Right renal cortex interstitium (tissue), 3 donors: Measurements from ENCODE around the gene MARCKSL1. TPM values are rescaled to one million over a fixed set of nuclear protein-coding genes. Genes with fewer than 3 reads are reported as not detected.
A peak's percentile ranks its signal among the peaks of the same experiment; 100 is the strongest.
"Not testable (repeated sequence)": the region's sequence is repeated elsewhere in the genome, so short reads cannot be mapped to it uniquely, and the experiment has no call there.

Experiments
- DNase-seq, 3 donors: peaks; one replicate each; pipeline ENCODE4 v3.0.0-alpha.2; 2013; ENCODE audit warnings: low read depth in 3 of 3, low spot score in 2 of 3
- polyA plus RNA-seq, 3 donors: library from polyadenylated mRNA; unstranded; fragments of 120-200 nt; gene quantifications; one replicate each; pipeline ENCODE4 v1.2.1, GENCODE V29; 2013; ENCODE audit not compliant: insufficient read length in 3 of 3

MARCKSL1 gene, protein sequence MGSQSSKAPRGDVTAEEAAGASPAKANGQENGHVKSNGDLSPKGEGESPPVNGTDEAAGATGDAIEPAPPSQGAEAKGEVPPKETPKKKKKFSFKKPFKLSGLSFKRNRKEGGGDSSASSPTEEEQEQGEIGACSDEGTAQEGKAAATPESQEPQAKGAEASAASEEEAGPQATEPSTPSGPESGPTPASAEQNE
- 100 to 1,000 TPM; 391 to 445 (median 436) TPM for polyA plus RNA-seq

DNA sequence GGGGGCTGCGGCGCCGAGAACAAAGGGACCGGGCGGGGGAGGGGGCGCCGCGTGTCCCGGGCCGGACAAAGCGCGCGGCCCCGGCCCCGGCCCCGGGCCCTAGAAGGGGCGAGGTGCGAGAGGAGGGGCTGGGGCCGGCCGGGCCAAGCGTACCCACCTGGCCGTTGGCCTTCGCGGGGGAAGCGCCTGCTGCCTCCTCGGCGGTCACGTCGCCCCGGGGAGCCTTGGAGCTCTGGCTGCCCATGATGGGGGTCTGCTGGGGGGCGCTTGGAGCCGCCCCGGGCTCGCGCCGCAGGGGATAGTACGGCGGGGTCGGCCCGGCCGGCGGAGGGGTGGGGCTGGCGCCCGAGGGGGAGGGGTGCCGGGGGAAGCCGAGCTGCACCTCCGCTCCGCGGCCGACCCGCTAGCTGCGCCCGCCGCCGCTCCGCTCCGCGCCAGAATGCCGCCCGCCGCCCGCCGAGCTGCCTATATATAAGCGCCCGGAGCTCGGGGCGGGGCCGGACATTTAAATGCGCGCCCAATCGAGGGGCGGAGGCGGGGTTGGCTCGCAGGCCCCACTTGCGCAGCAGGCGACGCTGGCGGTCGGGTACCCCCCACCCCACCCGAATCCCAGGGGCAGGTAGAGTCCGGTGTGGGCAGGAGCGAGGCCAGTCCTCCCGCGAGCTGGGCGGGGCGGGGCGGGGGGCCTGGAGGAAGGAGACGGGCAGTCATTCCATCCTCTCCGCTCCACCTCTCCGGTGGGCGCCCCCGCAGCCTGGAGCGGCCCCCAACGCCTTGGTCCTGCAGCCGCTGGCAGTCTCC is at the start of gene MARCKSL1:
MARCKSL1 (minus strand) TSS at position 444 of the 801 bp plus-strand sequence; CDS start at position 244, 200 bp downstream.
- peak in 2 of 3 donors; percentile 65 to 66 for DNase-seq

DNA sequence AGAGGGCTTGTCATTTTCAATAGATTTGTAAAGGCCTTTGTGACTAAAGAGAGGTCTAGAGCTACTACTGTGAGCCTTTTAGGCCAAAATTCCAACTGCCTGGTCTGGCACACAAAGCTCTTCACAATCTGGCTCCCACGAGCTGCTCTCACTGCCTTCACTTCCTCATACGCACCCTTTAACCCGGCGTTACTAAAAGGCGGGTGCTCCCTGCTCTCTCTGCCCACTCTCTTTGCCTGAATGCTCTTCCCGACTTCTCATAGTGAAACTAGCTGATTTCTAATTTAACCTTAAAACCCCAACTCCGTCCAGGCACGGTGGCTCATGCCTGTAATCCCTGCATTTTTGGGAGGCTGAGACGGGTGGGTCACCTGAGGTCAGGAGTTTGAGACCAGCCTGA is 44.0 kb upstream of the MARCKSL1 start:
- DNase-seq: no peak

DNA sequence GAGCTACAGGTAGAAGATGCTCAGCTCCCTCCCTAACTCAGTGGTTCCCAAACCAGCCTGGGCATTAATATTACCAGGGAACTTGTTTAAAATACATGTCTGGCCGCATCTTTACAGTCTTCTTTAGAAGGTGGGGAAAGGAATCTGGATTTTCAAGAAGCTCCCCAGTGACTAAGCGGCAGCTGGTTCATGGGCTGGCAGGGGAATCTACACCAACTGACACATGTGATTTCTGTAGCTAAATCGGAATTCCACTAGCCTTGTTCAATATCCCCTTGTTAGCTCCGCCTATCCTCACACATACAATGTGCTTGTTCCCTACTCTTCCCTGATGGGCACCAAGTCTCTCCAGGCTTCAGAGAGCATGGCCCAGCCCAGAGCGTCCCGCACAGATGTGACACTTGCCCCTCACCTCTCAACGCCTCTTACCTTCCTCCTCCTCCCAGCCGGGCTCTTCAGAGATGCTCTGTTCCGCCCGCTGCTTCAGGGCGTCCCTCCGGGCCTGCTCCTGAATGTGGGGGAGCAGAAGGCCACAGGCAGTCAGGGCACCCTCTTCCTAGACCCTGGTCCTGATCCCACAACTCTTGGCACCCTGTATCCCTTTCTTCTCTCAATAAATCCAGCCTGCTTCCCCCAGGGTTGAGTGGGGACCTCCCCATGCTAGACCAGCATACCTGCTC is 41.6 kb upstream of the MARCKSL1 start:
- no peak for DNase-seq

DNA sequence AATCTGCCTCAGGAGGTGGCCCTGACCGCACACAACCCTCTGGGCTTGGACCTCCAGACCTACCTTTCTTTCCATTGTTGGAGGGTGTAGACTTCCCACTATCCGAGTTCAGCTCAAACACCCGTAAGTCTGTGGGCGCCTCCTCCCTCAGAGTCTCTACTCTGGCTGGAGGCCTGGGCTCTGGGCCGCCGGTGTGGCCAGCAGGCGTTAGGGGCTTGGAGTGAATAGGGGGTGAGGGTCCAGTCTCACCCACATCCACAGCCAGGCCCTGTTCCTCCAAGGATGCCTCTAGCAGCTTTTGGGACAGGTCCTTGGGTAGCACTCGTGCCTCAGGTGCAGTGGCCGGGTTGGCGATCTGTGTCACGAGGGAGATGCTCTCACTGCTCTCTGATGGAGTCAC is 40.2 kb upstream of the MARCKSL1 start:
- DNase-seq: no peak

DNA sequence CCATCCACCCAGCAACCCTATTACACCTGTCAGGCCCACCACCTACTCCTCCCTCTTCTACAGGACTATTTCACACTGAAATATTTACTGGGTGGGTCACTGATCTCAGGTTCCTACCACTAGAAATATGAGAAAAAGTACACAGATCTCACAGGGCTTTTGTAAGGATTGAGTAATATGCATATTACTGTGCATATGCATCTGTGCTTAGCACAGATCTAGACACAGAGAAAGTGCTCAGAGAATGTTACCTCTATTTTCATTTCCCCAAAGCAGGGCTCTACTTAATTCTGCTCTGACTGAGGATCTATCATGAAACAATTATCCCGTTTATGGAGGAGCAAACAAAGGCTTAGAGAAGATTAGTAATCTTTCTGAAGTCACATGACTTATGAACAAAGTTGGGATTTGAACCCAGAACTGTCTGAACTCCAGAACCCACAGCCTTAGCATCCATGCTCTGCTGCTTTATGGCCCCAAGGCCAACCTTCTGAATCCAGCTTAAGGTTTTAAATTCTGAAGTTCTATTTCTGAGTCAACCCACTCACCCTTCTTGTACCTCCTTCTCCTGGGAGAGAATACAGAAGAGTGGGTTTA is 38.1 kb upstream of the MARCKSL1 start:
- DNase-seq: no peak

DNA sequence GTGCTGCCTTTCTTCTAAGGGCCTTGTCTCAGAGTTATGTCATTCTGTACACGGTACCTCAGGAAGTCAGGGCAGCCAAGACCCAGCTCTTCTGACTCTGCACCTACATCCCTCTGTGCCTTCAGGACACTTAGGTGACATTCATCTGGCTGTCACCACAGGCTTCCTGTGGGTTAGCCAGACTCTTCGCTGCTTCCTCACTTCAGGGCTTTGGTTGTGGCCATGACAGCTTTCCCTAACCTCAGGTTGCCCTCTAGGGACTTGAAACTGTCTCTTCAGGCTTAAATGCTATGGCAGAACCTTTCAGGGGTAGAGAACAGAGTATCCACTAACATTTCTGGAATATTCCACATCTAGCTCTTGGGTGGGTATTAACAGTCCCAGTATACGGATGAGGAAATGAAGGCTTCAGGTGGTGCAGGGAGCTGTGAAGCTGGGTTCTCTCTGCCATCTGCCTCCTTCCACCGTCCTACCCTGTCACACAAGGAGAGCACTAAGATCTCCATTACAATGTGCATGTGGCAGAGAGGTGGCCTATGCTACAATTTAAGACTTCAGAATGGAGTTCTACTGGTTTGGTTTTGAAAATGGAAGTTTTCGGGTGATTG is 36.2 kb upstream of the MARCKSL1 start:
- DNase-seq: no peak

DNA sequence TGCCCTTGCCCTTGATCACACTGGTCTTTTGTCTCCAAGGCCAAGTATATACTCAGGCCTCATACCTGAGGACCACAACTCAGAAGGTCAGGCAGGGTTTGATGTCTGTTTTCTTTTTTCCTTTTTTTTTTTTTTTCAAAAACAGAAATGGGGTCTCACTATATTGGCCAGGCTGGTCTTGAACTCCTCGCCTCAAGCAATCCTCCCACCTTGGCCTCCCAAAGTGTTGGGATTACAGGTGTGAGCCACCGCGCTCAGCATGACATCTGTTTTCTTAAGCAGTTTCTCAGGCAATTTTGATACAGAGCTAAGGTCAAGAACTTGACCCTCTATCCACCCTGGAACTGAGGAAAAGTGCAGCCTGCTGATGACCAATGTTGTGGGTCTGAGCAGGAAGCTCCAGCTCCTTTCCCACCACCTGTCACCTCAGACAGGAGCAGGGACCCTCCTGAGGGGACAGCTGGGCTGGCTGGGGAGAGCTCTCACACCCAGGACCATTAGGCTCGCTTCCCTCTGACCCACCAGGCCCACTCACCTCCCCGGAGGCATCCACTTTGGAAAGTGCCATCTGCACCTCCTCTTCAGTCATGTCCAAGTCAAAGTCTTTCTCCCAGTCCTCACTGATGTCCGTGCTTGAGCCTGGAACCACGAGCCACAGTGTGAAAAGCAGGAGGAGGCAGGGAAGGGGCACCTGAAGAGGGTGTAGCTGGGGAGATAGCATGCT is 32.0 kb upstream of the MARCKSL1 start:
- DNase-seq: no peak

DNA sequence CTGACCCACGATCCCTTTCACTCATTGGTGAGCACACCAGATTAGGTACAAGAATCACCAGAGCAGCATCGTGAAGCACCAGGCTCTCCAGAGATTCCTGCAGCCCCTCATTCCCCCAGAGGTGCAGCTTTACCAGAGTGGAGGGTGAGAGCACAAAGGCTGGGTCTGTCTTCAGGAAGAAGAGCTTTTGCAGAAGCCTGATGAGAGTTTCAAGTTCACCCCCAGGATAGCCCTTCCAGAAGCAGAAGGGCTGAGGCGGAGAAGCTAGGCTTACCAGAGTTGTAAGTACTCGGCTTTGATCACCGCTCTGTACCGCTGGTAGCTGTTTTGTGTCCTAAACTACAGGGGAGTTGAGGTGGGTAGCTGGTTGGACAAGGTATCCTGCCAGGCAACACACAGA is 29.4 kb upstream of the MARCKSL1 start:
- no peak for DNase-seq

DNA sequence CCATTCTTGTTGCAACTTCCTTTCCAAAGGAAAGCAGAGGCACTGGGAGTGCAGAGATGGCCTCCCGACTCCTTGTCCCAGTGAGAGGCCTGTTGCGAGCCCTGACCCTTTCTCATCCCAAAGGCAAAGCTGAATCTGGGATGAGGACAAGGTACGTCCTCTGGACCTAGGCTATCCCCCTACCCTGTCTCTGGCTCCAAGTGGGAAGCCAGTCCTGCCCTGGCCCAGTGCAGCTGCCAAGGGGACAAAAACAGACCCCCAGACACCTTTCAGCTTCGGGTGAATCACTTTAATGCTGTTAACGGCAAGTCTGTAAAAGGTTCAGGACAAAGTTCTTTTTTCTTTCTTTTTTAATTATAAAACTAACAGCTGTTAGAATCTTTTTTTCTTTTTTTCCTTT is 28.8 kb upstream of the MARCKSL1 start:
- DNase-seq: no peak

DNA sequence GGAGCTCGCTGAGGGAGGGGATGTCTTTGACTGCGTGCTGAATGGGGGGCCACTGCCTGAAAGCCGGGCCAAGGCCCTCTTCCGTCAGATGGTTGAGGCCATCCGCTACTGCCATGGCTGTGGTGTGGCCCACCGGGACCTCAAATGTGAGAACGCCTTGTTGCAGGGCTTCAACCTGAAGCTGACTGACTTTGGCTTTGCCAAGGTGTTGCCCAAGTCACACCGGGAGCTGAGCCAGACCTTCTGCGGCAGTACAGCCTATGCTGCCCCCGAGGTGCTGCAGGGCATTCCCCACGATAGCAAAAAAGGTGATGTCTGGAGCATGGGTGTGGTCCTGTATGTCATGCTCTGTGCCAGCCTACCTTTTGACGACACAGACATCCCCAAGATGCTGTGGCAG is 27.7 kb upstream of the MARCKSL1 start:
- DNase-seq: no peak

DNA sequence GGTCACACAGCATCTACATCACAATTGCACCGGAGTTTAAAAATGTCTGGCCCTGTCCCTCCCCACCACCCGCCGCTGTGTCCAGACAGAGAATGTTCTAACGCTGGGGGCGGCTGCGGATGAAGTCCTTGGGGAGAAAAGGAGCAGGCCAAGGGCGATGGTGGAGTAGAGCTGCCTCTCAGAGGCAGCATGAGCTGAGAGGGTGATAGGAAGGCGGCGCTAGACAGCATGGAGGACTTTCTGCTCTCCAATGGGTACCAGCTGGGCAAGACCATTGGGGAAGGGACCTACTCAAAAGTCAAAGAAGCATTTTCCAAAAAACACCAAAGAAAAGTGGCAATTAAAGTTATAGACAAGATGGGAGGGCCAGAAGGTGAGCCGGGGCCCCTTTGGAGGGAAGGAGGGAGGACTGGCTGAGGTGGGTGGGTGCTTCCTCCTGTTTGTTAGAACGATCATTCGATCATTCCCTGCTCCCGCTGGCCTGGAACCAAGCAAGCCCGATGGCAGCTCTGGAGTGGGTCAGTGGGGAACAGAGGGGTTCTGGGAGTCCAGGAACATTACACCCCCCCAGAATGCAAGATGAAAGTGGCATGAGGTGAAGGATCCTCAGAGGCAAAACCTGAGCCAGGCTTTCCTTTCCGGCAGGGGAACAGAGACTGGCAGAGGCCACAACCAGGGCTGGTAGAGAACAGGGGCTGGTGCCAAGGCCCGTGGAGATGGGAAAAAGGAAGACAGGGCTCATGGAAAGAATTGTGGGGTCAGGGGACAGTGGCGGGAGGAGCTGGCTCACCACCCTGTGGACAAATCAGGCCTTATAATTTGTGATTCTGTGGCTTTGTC is 26.7 kb upstream of the MARCKSL1 start, which contains the start of the genes FAM229A and TSSK3:
FAM229A (minus strand) TSS at position 12 of the 840 bp plus-strand sequence. CDS start 394 bp downstream, outside the sequence.
TSSK3 (plus strand) TSS at position 66 of the 840 bp plus-strand sequence; CDS start at position 229, 163 bp downstream.
- no peak for DNase-seq

DNA sequence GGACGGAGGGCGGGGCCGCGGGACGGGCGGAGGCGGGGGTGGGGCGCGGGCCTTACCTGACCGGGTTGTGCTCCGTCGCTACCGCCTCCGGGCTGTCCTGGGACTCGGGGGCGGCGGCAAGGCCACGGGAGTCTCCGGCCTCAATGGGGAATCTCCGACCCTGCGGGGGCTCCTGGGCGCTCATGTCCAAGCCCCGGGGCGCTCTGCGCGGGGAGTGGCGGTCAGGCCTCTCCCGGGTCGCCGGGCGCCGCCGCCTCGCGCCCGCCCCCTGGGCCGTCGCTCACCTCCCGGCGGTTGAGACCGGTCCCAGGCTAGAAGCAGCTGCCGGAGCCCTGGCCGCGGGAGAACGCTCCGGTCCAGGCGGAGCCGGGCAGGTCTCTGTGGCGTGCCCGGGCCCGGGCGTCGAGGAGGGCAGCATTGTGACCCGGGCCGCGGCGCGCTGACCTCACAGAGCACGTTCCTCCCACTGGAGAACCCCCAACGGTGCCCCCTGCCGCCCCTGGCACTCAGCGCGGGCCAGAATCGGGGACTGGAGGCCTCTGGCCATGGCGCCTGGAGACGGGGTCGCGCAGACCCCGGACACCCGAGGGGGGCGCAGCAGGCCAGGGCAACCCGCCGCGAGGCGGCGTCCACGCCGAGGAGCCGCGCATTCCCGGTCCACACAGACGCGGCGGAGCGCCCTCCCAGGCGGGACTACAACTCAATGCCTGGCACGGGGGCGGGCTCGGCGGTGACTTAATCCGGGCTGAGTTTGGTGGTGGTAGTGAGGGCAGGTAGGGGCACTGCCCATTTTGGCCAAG is 25.8 kb upstream of the MARCKSL1 start:
- DNase-seq: no peak

DNA sequence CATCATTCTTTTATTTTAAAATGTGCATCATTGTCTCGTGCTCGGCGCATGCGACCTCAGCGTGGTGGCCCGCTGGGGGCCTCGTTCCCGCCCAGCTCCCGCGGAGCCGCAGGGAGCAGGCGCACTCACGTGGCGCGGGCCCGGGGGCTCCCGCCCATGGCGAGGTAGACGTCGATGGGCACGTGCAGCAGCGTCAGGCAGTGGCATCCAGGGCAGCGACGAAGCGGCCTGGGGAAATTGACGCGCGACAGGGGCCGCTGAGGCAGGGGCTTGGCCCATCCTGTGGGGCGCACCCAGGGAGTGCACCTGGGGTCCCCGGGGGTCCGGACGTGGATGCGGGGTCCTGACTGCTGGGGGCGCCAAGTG is 25.3 kb upstream of the MARCKSL1 start:
- no peak for DNase-seq

DNA sequence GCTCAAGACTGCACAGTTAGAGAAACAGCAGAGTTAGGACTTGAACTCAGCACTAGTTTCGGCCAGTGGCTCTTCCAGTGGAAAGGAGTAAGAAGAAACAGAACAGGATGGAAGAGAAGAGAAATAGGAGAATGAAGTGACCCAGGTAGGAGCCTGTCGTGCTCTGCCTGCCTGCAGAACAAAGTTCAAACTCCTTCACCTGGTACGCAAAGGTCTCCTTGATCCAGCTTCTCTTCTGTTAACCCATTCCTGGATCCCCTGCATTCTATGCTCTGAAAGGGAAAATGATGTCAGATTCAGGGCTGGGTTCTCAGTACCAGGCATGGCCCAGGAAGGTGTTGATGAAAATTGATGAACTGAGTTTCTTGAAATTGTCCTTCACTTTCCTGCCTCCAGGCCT is 22.4 kb upstream of the MARCKSL1 start:
- DNase-seq: no peak

DNA sequence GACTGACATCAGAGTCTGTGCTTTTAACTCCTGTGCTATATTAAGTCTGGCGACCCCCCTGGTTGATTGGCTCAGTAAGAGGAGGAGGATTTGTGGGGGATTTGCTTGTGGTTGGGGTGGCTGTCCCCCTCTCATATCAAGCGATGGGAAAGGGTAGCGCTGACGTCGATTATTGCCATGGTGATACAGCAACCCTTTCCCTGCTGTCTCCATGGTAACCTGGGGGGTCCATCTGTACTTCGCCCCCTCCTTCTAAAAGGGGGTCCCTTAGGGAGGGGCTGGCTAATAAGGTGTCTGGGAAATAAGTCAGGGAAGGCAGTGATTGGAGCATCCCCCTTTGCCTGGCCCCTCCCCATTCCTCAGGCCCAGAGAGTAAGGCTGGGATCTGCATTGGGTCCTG is 21.6 kb upstream of the MARCKSL1 start:
- no peak for DNase-seq

DNA sequence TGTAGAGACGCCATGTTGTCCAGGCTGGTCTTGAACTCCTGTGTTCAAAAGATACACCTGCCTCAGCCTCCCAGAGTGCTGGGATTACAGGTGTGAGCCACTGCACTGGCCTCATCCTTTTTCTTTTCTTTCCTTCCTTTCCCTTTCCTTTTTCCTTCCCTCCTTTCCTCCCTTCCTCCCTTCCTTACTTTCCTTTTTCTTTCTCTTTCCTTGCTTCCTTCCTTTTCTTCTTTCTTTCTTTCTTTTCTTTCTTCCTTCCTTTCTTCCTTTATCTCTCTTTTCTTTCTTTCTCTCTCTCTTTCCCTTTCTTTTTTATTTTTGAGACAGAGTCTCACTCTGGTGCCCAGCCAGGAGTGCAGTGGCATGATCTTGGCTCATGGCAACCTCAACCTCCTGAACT is 20.4 kb upstream of the MARCKSL1 start:
- no peak for DNase-seq

DNA sequence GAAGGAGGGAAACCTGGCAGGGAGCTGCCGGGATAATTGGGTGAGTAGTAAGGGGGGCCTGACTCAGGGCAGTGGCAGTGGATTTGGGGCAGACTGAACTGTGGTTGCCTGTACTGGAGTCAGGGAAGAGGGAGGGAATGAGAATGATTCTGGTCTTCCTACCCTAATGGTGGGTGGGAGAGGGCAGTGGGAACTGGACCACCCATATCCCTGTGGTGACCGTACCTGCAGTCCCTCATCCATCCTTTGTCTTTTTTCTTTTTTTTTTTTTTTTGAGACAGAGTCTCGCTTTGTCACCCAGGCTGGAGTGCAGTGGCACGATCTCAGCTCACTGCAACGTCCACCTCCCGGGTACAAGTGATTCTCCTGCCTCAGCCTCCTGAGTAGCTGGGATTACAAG is 19.7 kb upstream of the MARCKSL1 start:
- not testable (repeated sequence) for DNase-seq

DNA sequence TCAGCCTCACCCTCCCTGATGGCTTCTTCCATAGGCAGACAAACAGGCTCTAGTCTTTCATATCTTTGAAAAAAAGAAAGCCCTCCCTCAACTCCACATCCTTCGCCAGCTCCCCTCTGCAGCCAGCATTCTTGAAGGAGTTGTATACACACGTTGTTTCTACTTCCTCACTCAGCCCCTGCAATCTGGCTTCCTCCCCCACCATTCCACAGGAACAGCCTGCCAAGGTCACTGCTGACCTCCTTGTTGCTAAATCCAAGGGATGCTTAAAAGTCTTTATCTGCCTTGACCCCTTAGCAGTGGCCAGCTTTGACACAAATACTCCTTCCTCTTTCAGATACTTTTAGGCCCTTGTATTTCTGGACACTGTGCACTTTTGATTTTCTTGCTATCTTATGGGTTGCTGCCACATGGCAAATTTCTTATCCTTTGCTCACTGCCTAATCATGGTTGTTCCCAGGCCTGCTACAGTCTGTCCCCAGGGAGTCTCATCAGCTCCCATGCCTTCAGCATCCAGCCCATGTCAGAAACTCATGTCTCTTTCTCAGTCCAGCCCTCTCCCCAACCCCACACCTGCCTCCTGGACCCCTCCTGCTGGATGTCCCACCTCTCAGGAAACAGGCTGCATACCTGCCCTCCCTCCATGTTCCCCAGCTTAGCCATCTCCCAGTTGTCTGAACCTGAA is 18.0 kb upstream of the MARCKSL1 start:
- DNase-seq: no peak
